Activated CD4-positive, alpha-beta T cell treated with anti-CD3 and anti-CD28 coated beads, Interleukin-10, Interleukin-2, amounts not matched to agents 100 ng/mL and 50 ng/mL, durations not matched to agents 16 hours and 8 hours (primary cell): ENCODE measurements around the gene CREB5.

Experiments
- DNase-seq: peaks from one replicate; pipeline ENCODE4 v3.0.0-alpha.2; 2020

Gene CREB5

GRCh38 chr7:28724563-28724962 lies 312.2 kb downstream of the CREB5 start:
- no peak for DNase-seq

- DNase-seq, result no peak
These were observed 312.8 kb downstream of the CREB5 start for GRCh38 chr7:28725045-28725642.

- DNase-seq, result no peak
These were observed 313.6 kb downstream of the CREB5 start for GRCh38 chr7:28725911-28726310.

GRCh38 chr7:28726555-28726954 lies 314.2 kb downstream of the CREB5 start:
- no peak for DNase-seq

- no peak for DNase-seq
These were observed 317.0 kb downstream of the CREB5 start for GRCh38 chr7:28729281-28729680.

GRCh38 chr7:28729727-28730126 lies 317.4 kb downstream of the CREB5 start:
- no peak for DNase-seq

- DNase-seq, result no peak
These were observed 318.9 kb downstream of the CREB5 start for GRCh38 chr7:28731092-28731658.

- DNase-seq, result no peak
These were observed 320.0 kb downstream of the CREB5 start for GRCh38 chr7:28732071-28732869.

GRCh38 chr7:28733035-28733434 lies 320.7 kb downstream of the CREB5 start:
- no peak for DNase-seq

- no peak for DNase-seq
These were observed 326.1 kb downstream of the CREB5 start for GRCh38 chr7:28738412-28738811.

- DNase-seq, result no peak
These were observed 326.8 kb downstream of the CREB5 start for GRCh38 chr7:28739128-28739527.

GRCh38 chr7:28739826-28740225 lies 327.5 kb downstream of the CREB5 start:
- no peak for DNase-seq

GRCh38 chr7:28744951-28745350 lies 332.6 kb downstream of the CREB5 start:
- no peak for DNase-seq

- DNase-seq, result no peak
These were observed 333.0 kb downstream of the CREB5 start for GRCh38 chr7:28745351-28745750.

GRCh38 chr7:28747404-28747803 lies 335.1 kb downstream of the CREB5 start:
- no peak for DNase-seq

GRCh38 chr7:28747854-28748253 lies 335.5 kb downstream of the CREB5 start:
- no peak for DNase-seq

- DNase-seq, result no peak
These were observed 336.0 kb downstream of the CREB5 start for GRCh38 chr7:28748346-28748745.

GRCh38 chr7:28748933-28749584 lies 336.7 kb downstream of the CREB5 start:
- DNase-seq, result peak; percentile 6

GRCh38 chr7:28749638-28750037 lies 337.3 kb downstream of the CREB5 start:
- no peak for DNase-seq

- DNase-seq, result no peak
These were observed 338.7 kb downstream of the CREB5 start for GRCh38 chr7:28750981-28751380.

GRCh38 chr7:28753613-28754012 lies 341.3 kb downstream of the CREB5 start:
- no peak for DNase-seq

GRCh38 chr7:28754027-28754426 lies 341.7 kb downstream of the CREB5 start:
- no peak for DNase-seq

- DNase-seq, result no peak
These were observed 342.1 kb downstream of the CREB5 start for GRCh38 chr7:28754447-28754846.

- no peak for DNase-seq
These were observed 342.9 kb downstream of the CREB5 start for GRCh38 chr7:28755255-28755654.
